Fibroblast of lung (primary cell): ENCODE measurements around the gene CCDC50. TPM values are rescaled to one million over a fixed set of nuclear protein-coding genes. Genes with fewer than 3 reads are reported as not detected.
A peak's percentile ranks its signal among the peaks of the same experiment; 100 is the strongest.

Source experiments
- DNase-seq, 2 donors: peaks; one replicate each; pipeline versions ENCODE4 v3.0.0 to v3.0.0-alpha.2; 2010; ENCODE audit warnings: low read depth in 2 of 2
- H2AFZ ChIP-seq: 2 replicates; pipeline ENCODE4 v1.5.1; 2012; ENCODE audit warnings: low read length, control low read depth, inconsistent platforms
- H3K27ac ChIP-seq: 2 replicates; pipeline ENCODE4 v1.5.1; 2011; ENCODE audit warnings: low read length, control low read depth; ENCODE audit not compliant: insufficient read depth
- H3K27me3 ChIP-seq: 2 replicates; pipeline ENCODE4 v1.5.1; 2011; ENCODE audit warnings: mild to moderate bottlenecking, low read length; ENCODE audit not compliant: control insufficient read depth, insufficient read depth
- H3K36me3 ChIP-seq: 2 replicates; pipeline ENCODE4 v1.5.1; 2011; ENCODE audit warnings: low read length; ENCODE audit not compliant: control insufficient read depth, insufficient read depth
- H3K4me1 ChIP-seq: 2 replicates; pipeline ENCODE4 v1.5.1; 2011; ENCODE audit warnings: low read length; ENCODE audit not compliant: control insufficient read depth, insufficient read depth; ENCODE audit errors: extremely low read depth
- H3K4me2 ChIP-seq: 2 replicates; pipeline ENCODE4 v1.5.1; 2011; ENCODE audit warnings: low read length, control low read depth; ENCODE audit not compliant: insufficient read depth; ENCODE audit errors: extremely low read depth
- H3K4me3 ChIP-seq, 4 experiments: fragments of 200-600 bp in 1 of 4; sonication (generic) in 1 of 4; replicated peaks in 1 of 4; 2 replicates each; pipeline ENCODE4 v1.5.1; 2011 to 2016; ENCODE audit warnings: low read length in 4 of 4, low read depth in 3 of 4, mild to moderate bottlenecking in 3 of 4, control low read depth in 2 of 4, inconsistent platforms in 1 of 4, mixed read lengths in 1 of 4; ENCODE audit not compliant: insufficient read depth in 1 of 4; ENCODE audit errors: control extremely low read depth in 1 of 4
- H3K79me2 ChIP-seq: 2 replicates; pipeline ENCODE4 v1.5.1; 2012; ENCODE audit warnings: mild to moderate bottlenecking, low read length, inconsistent platforms; ENCODE audit not compliant: control insufficient read depth, insufficient read depth
- H3K9ac ChIP-seq: 2 replicates; pipeline ENCODE4 v1.5.1; 2011; ENCODE audit warnings: mild to moderate bottlenecking, low read length, control low read depth; ENCODE audit not compliant: insufficient read depth
- H3K9me3 ChIP-seq: 2 replicates; pipeline ENCODE4 v1.5.1; 2012; ENCODE audit warnings: low read depth, low read length; ENCODE audit not compliant: control insufficient read depth, insufficient read depth
- H4K20me1 ChIP-seq: 2 replicates; pipeline ENCODE4 v1.5.1; 2011; ENCODE audit warnings: low read length; ENCODE audit not compliant: control insufficient read depth, insufficient read depth; ENCODE audit errors: extremely low read depth
- EZH2 ChIP-seq: IDR thresholded peaks from 2 replicates; pipeline ENCODE4 v1.5.1; 2012; ENCODE audit warnings: low read length, control low read depth, mild to moderate bottlenecking; ENCODE audit errors: missing control alignments
- polyA plus RNA-seq, 2 donors: library from polyadenylated mRNA; depleted of rRNA in 1 of 2; stranded (reverse) in 1 of 2; unstranded in 1 of 2; fragments of >200 nt; gene quantifications; 2 replicates each; pipeline ENCODE4 v1.2.1, GENCODE V29; 2011 to 2012; ENCODE audit warnings: missing spikeins in 1 of 2
- total RNA-seq: library from RNA; depleted of rRNA; stranded (reverse); fragments of >200 nt; gene quantifications from 2 replicates; pipeline ENCODE4 v1.2.1, GENCODE V29; 2014
- TF ChIP-seq, protein P1 (sequence below), 2 donors: IDR thresholded peaks in 1 of 2; conservative IDR thresholded peaks in 1 of 2; 1 replicate in 1 of 2; 2 replicates in 1 of 2; pipeline ENCODE4 v1.5.1; 2011 to 2012; ENCODE audit warnings: low read length in 2 of 2, control low read depth in 1 of 2, inconsistent platforms in 1 of 2, low read depth in 1 of 2, mild to moderate bottlenecking in 1 of 2

The CCDC50 gene
- total and polyA plus RNA-seq, 2 donors (not counting 1 experiment from before 2014, with no cell fraction given) = 109 to 114 TPM

DNA sequence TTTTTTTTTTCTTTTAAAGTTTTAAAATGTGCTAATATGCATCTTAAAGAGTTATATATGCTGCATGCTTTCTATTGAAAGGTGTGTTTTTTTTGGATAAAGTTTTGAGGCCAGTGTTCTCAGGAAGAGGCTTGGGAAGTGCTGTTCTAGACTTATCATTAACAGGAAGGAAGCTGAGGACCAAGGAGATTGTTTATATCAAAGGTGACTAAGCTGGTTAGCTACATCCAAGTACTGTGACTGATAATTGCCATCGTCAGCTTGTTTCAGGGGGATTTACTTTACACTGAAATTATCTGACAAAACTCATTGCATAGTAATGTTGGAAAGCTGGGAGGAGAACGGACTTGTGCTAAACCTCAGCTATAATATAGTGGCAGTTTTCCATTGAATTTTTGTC, 37.5 kb downstream of the CCDC50 start:
- peak; percentile 55 to 66 for DNase-seq
- Histone ChIP-seq H4K20me1 (no peaks in the 10 kb centered on the region), H3K27me3 (no peaks in the 10 kb centered on the region), H2AFZ (no peak overlapping the region), H3K27ac (no peak overlapping the region), H3K9me3 (no peaks in the 10 kb centered on the region), H3K79me2 (peaks cover 2% of the 10 kb centered on the region), H3K4me2 (peak overlapping the region; percentile 15), H3K9ac (no peak overlapping the region), H3K36me3 (peaks cover 1% of the 10 kb centered on the region), H3K4me1 (no peaks in the 10 kb centered on the region), H3K4me3 (no peak overlapping the region)
- TF ChIP-seq EZH2 = no peak
- TF ChIP-seq, protein P1, sequence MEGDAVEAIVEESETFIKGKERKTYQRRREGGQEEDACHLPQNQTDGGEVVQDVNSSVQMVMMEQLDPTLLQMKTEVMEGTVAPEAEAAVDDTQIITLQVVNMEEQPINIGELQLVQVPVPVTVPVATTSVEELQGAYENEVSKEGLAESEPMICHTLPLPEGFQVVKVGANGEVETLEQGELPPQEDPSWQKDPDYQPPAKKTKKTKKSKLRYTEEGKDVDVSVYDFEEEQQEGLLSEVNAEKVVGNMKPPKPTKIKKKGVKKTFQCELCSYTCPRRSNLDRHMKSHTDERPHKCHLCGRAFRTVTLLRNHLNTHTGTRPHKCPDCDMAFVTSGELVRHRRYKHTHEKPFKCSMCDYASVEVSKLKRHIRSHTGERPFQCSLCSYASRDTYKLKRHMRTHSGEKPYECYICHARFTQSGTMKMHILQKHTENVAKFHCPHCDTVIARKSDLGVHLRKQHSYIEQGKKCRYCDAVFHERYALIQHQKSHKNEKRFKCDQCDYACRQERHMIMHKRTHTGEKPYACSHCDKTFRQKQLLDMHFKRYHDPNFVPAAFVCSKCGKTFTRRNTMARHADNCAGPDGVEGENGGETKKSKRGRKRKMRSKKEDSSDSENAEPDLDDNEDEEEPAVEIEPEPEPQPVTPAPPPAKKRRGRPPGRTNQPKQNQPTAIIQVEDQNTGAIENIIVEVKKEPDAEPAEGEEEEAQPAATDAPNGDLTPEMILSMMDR (conservative IDR thresholded peaks at IDR 0.05 in 1 of 2, IDR thresholded peaks at IDR 0.05 in 1 of 2; ENCODE audit: low read depth in 1 of 2, low read length in 2 of 2) = no peak

- Histone ChIP-seq H3K9me3 (no peaks in the 10 kb centered on the region), H2AFZ (no peak overlapping the region), H3K27me3 (no peaks in the 10 kb centered on the region), H3K4me2 (no peak overlapping the region), H4K20me1 (no peaks in the 10 kb centered on the region), H3K36me3 (peaks cover 1% of the 10 kb centered on the region), H3K4me1 (no peaks in the 10 kb centered on the region), H3K79me2 (no peaks in the 10 kb centered on the region), H3K9ac (no peak overlapping the region), H3K4me3 (no peak overlapping the region), H3K27ac (no peak overlapping the region)
- no peak for DNase-seq
- TF ChIP-seq, protein P1 (conservative IDR thresholded peaks at IDR 0.05 in 1 of 2, IDR thresholded peaks at IDR 0.05 in 1 of 2; ENCODE audit: low read depth in 1 of 2, low read length in 2 of 2) = no peak
- no peak for TF ChIP-seq EZH2
These were observed 39.8 kb downstream of the CCDC50 start for GRCh38 chr3:191368755-191369615.

DNA sequence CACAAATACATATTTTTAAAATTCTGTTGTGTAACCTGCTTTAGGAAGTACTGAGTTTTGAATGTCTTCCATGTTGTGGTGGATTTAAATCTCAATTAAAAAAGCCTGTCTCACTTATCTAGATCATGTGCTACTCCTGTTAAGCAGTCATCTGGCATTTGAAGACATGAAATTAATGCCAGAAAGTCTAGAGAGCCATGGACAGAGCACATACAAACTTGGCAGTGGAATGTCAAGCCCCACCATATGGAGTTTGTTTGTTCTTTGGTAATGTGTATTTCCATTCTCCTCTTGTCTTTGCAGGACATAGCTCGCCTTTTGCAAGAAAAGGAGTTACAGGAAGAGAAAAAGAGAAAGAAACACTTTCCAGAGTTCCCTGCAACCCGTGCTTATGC, 40.4 kb downstream of the CCDC50 start:
- Histone ChIP-seq H3K9me3 (no peaks in the 10 kb centered on the region), H4K20me1 (no peaks in the 10 kb centered on the region), H3K4me2 (no peak overlapping the region), H2AFZ (no peak overlapping the region), H3K27me3 (no peaks in the 10 kb centered on the region), H3K9ac (no peak overlapping the region), H3K4me3 (no peak overlapping the region), H3K4me1 (no peaks in the 10 kb centered on the region), H3K36me3 (peaks cover 1% of the 10 kb centered on the region), H3K79me2 (no peaks in the 10 kb centered on the region), H3K27ac (no peak overlapping the region)
- peak in 1 of 2 donors; percentile 98 for DNase-seq
- TF ChIP-seq EZH2 = no peak
- TF ChIP-seq, protein P1 (conservative IDR thresholded peaks at IDR 0.05 in 1 of 2, IDR thresholded peaks at IDR 0.05 in 1 of 2; ENCODE audit: low read depth in 1 of 2, low read length in 2 of 2) = no peak
